GM12891 (cell line): Measurements from ENCODE around the gene MYLK4.

ENCODE experiments used
- PAX5 ChIP-seq: IDR thresholded peaks from 2 replicates; pipeline ENCODE4 v1.6.1; 2011; ENCODE audit warnings: low read length, moderate library complexity, mild to moderate bottlenecking; ENCODE audit not compliant: insufficient read depth, severe bottlenecking
- POLR2A ChIP-seq: IDR thresholded peaks from 2 replicates; pipeline ENCODE4 v1.6.1; 2011; ENCODE audit warnings: low read depth, low read length, control low read depth
- POLR2AphosphoS5 ChIP-seq: IDR thresholded peaks from 2 replicates; pipeline ENCODE4 v1.6.1; 2011; ENCODE audit warnings: low read depth, low read length, control low read depth
- POU2F2 ChIP-seq: IDR thresholded peaks from 2 replicates; pipeline ENCODE4 v1.6.1; 2011; ENCODE audit warnings: low read depth, mild to moderate bottlenecking, control low read depth, low read length, moderate library complexity
- SPI1 ChIP-seq: IDR thresholded peaks from 2 replicates; pipeline ENCODE4 v1.6.1; 2011; ENCODE audit warnings: low read depth, low read length, control low read depth
- TAF1 ChIP-seq: IDR thresholded peaks from 2 replicates; pipeline ENCODE4 v1.6.1; 2011; ENCODE audit warnings: low read depth, low read length, control low read depth

DNA sequence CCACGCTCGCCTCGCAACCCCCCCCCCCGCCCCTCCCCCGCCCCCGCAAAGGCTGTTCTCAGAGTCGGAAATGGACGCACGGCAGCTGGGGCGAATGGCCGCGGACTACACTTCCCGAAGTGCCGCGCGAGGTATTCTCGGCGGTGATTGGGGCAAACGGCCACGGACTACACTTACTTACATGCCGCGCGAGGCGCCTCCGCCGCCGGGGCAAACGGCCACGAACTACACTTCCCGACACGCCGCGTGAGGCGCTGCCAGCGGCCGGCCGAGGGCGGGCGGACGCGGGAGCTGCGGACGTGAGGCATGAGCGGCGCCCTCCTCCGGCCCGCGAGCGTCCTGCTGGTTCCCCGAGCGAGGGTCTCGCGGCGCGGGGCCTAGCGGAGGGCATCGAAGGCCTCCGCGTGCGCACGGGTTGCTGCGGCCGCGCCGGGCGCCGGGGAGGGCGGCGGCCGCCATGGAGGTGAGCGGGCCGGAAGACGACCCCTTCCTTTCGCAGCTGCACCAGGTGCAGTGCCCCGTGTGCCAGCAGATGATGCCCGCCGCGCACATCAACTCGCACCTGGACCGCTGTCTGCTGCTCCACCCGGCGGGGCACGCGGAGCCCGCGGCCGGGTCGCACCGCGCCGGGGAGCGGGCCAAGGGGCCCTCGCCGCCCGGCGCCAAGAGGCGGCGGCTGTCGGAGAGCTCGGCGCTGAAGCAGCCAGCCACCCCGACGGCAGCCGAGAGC lies 14.6 kb upstream of the MYLK4 start, which contains the start of gene WRNIP1:
- no peak for TF ChIP-seq POLR2AphosphoS5
- peak; percentile 53; the same call in 1 of the 2 replicates for TF ChIP-seq POLR2A
- TF ChIP-seq TAF1 = no peak
- 0 out of 2 replicates have a peak, but pooled peaks have one; percentile 52 for TF ChIP-seq POU2F2
- TF ChIP-seq SPI1 = no peak
- TF ChIP-seq PAX5 = no peak
